GM19463 (cell line): ENCODE data around the gene BLVRA.
"Not testable (repeated sequence)": the region's sequence is repeated elsewhere in the genome, so short reads cannot be mapped to it uniquely, and the experiment has no call there.

Experiments used
- ATAC-seq: cut with Tn5 transposase; IDR thresholded peaks from one replicate; pipeline ENCODE4 v1.9.1; 2021; ENCODE audit warnings: mild to moderate bottlenecking, moderate library complexity; ENCODE audit not compliant: unreplicated experiment

BLVRA gene, protein sequence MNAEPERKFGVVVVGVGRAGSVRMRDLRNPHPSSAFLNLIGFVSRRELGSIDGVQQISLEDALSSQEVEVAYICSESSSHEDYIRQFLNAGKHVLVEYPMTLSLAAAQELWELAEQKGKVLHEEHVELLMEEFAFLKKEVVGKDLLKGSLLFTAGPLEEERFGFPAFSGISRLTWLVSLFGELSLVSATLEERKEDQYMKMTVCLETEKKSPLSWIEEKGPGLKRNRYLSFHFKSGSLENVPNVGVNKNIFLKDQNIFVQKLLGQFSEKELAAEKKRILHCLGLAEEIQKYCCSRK

GRCh38 chr7:43758029-43758821, at the start of gene BLVRA:
Gene BLVRA, plus strand, starts transcription at chr7:43758680. Its CDS starts 12,479 bp downstream, at chr7:43771159.
- ATAC-seq, result peak; percentile 77

DNA sequence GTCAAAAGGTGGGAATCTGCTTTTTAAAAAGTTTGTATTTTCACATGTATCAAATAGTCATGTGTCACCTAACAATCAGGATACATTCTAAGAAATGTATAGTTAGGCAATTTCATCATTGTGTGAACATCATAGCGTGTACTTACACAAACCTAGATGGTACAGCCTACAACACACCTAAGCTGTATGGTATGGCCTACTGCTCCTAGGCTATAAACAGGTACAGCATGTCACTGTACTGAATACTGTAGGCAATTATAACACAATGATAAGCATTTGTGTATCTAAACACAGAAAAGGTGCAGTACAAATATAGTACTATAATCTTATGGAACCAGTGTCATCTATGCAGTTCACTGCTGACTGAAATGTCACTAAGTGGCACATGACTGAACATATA, 47.0 kb upstream of the BLVRA start:
- ATAC-seq, result no peak

DNA sequence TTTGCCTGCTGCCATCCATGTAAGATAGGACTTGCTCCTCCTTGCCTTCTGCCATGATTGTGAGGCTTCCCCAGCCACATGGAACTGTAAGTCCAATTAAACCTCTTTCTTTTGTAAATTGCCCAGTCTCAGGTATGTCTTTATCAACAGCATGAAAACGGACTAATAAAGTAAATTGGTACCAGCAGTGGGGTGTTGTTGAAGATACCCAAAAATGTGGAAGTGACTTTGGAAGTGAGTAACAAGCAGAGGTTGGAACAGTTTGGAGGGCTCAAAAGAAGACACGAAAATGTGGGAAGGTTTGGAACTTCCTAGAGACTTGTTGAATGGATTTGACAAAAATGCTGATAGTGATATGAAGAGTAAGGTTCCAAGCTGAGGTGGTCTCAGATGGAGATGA, 42.5 kb upstream of the BLVRA start:
- ATAC-seq, result not testable (repeated sequence)

DNA sequence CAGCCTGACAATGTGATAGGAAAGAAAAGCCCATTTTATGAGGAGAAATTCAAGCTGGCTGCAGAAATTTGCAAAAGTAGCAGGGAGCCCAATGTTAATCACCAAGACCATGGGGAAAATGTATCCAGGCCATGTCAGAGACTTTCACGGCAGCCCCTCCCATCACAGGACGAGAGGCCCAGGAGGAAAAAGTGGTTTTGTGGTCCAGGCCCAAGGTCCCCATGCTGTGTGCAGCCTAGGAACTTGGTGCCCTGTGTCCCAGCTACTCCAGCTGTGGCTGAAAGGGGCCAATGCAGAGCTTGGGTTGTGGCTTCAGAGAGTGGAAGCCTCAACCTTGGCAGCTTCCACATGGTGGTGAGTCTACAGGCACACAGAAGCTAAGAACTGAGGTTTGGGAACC, 41.9 kb upstream of the BLVRA start:
- ATAC-seq, result no peak

GRCh38 chr7:43721193-43721806, 37.2 kb upstream of the BLVRA start:
- no peak for ATAC-seq

GRCh38 chr7:43723007-43723341, 35.5 kb upstream of the BLVRA start:
- no peak for ATAC-seq

DNA sequence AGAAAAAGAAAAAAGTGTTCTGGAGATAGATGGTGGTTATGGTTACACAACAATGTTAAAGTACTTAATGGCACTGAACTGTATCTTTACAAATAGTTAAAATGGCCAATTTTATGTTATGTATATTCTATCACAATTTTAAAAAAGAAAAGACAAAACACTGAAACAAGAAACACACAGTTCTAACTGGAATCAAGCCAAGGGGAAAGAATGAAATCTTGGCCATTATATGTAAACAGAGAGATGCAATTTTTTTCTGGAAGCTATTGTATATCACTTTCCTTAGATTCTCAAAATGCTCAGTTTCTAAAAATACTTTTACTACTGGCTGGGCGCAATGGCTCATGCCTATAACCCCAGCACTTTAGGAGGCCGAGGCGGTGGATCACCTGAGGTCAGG, 33.2 kb upstream of the BLVRA start:
- no peak for ATAC-seq

DNA sequence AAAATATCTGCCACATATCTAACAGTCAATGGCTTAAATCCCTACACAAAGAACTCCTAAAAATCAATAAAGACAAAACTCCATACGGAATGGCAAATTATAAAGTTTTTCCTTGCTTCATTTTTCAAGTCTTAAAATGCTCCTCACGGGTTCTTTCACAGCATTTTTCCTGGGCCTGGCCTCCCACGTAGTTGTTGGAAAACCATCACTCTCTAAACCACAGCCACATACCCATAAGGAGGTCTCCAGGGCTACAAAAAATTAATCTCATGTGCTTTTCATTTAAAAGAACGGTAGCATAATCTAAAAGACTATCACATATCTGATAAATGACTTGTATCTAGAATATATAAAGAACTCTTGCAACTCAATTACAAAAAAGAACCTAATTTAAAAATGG, 32.0 kb upstream of the BLVRA start:
- no peak for ATAC-seq

DNA sequence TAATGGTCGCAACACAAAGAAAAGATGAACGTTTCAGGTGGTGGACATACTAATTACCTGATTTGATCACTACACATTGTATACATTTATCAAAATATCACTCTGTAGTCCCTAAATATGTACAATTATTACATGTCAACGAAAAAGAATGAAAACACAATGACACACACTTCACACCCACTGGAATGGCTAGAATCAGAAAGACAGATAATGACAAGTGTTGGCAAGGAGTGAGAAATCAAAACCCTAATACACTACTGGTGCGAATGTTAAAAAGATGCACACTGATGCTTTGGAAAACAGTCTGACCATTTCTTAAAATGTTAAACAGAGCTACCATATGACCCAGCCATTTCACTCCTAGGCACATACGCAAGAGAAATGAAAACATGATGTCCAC, 31.5 kb upstream of the BLVRA start:
- ATAC-seq, result no peak

GRCh38 chr7:43727494-43727893, 31.0 kb upstream of the BLVRA start:
- ATAC-seq, result no peak

DNA sequence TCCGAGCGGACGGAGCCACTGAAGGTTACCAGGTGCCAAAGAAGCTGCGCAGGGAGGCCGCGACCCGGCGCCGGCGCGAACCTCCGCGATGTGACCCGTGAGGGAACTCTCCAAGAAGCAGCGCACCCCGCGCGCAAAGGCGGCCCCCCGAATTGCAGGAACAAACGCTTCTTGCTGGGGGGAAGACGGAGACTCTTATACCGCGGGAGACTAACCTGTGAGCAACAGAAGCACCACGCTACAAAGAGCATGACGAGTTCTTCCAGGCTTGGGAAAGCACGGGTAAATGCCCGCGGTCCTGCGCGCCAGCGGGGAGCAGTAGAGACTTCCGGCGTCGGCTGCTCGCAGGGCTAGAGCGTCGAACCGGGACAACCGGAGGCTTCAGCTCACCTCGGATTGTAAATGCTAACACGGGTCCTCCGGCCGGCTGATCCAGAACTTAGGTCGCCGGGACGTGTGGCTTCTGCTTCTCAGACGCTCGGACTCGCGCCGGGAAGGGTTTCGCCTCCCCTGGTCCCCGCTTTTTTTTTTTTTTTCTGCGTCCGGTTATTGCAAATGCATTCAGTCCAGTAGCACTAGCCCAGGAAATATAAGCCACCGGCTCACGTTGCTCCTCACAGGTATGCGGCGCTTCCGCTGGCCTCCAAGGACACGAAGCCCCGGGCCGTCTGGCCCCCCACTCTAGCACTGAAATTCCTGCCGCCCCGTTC, 29.1 kb upstream of the BLVRA start, which contains the start of gene COA1:
Gene COA1, minus strand, starts transcription at position 310 of the 710 bp plus-strand sequence. CDS start 80,909 bp downstream, outside the sequence.
- peak; percentile 84 for ATAC-seq

- no peak for ATAC-seq
Measured at GRCh38 chr7:43729924-43730248, 28.6 kb upstream of the BLVRA start.

- not testable (repeated sequence) for ATAC-seq
Measured at GRCh38 chr7:43731494-43731893, 27.0 kb upstream of the BLVRA start.

DNA sequence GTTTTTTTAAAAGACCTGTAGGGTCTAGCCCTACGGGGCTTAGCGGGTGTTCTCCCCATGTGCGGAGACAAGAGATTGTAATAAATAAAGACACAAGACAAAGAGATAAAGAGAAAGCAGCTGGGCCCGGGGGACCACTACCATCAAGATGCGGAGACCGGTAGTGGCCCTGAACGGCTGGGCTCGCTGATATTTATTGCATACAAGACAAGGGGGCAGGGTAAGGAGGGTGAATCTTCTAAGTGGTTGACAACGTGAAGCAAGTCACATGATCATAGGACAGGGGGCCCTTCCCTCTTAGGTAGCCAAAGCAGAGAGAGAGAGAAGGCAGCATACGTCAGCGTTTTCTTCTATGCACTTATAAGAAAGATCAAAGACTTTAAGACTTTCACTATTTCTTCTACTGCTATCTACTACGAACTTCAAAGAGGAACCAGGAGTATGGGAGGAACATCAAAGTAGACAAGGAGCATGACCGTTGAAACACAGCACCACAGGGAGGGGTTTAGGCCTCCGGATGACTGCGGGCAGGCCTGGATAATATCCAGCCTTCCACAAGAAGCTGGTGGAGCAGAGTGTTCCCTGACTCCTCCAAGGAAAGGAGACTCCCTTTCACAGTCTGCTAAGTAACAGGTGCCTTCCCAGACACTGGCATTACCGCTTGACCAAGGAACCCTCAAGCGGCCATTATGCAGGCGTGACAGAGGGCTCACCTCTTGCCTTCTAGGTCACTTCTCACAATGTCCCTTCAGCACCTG, 23.7 kb upstream of the BLVRA start:
- not testable (repeated sequence) for ATAC-seq

DNA sequence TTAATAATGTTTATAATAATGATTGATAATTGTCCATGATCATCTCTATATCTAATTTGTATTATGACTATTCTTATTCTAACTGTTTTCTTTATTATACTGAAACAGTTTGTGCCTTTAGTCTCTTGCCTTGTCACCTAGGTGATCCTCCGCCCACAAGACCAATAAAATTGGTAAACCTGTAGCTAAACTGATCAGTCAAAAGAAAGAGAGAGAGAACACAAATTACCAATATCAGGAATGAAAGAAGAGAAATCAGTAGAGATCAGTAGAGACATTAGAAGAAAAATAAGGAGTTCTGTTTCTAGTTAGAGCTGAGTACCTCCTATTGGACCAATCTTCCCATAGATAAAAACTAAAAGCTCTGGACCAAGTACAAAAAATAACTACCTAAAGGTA, 23.1 kb upstream of the BLVRA start:
- ATAC-seq, result peak; percentile 26

DNA sequence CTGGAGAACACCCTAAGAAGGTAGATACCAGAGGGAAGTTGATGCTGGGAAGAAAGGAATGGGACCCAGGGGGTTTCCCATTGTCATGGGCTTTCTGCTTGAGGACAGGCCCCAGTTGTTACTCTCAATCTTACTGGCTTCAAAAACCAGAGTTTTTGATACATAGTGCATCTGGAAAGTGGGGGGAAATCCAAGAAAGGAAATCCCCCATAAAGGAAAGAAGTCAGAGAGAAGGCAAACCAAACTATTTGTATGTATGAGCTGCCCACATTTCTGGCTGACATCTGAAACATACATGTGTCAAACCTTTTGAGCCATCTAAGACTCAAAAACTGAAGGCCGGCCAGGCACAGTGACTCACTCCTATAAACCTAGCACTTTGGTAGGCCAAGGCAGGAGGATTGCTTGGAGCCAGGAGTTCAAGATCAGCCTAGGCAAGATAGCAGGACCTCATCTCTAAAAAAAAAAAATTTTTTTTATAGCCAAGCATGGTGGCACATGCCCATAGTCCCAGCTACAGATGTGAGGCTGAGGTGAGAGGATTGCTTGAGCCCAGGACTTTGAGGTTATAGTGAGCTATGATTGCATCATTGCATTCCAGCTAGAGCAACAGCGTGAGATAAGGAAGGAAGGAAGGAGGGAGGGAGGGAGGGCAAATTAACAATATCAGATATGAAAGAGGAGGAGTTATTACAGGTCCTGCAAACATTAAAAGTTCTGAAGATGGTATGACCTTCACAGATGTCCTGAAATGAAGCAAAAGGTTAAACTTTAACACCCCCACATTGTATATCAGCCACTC, 22.5 kb upstream of the BLVRA start:
- peak; percentile 80 for ATAC-seq

DNA sequence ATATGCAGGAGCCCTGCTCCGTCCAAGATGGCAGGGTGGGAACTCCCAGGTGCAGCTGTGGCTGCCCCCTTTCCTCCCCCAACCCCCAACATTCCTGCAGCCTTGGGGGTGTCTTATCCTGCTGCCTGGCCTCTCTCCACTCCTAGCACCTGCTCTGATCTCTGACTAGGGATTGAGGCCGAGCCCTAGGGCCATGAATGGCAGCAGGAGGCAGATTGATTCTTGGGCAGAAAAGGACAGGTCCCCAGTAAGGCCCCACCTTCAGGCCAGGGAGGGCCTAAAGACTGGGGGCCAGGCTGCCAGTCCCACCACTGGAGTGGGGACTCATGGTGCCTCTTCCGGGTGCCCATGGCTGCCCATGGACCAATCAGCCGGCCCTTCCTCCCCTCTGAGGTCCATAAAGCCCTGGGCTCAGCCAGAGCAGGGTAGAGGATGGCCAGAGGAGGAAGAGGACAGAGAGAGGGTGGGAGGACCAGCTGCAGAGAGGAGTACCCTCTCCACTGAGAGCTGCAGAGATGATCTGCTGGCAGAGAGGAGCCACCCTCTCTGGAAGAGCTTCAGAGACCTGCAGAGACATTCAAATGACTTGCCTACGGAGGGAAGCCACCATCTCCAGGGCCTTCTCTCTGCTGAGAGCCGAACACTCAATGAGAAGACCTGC, 20.9 kb upstream of the BLVRA start:
- ATAC-seq, result no peak

GRCh38 chr7:43742692-43743091, 15.8 kb upstream of the BLVRA start:
- ATAC-seq, result no peak

- no peak for ATAC-seq
Measured at GRCh38 chr7:43747328-43748105, 11.0 kb upstream of the BLVRA start.
